K562 (cell line): ENCODE results near the gene TMIGD1. TPM values are rescaled to one million over a fixed set of nuclear protein-coding genes. Genes with fewer than 3 reads are reported as not detected.

Experiments
- ATAC-seq: fragments of 200-7000 bp; cut with Tn5 transposase; 3 replicates; pipeline ENCODE4 v1.9.1; 2020; ENCODE audit warnings: moderate library complexity
- BruUV-seq: library from RNA; stranded (reverse); fragments of 400-500 nt; replicated peaks from 2 replicates; lab custom pipeline; 2021; lab: Mats Ljungman, UMichigan
- CTCF ChIA-PET: fragments of 300-600 bp; formaldehyde crosslinking; extraction: SDS; loops from one replicate; lab custom pipeline; 2021; ENCODE audit warnings: low intra/inter-chr PET ratio; lab: Yijun Ruan, JAX
- POLR2A ChIA-PET: fragments of 300-600, 350-650 bp; sonication (Branson Sonifier 250); formaldehyde crosslinking; extraction: SDS; loops from one replicate; lab custom pipeline; 2021; ENCODE audit warnings: antibody characterized with exemption, inconsistent platforms; lab: Yijun Ruan, JAX
- DNase-seq, 4 experiments: peaks; one replicate each; pipeline versions ENCODE4 v3.0.0 to v3.0.0-alpha.2; 2011 to 2018; ENCODE audit warnings: low spot score in 3 of 4, mixed read lengths in 3 of 4; ENCODE audit errors: extremely low read depth in 1 of 4
- FAIRE-seq: peaks from 2 replicates; lab custom pipeline; 2011; peaks lifted over from hg19 to GRCh38; lab: Jason Lieb, UNC
- H2AFZ ChIP-seq: 2 replicates; pipeline ENCODE4 v1.6.0; 2011; ENCODE audit warnings: low read depth, low read length, control low read depth, inconsistent platforms
- H3K27ac ChIP-seq: fragments of 200-600 bp; 3 replicates; pipeline ENCODE4 v1.8.0; 2011; ENCODE audit warnings: low read depth, mild to moderate bottlenecking, control low read depth, inconsistent platforms, low read length, moderate library complexity, mixed read lengths; ENCODE audit errors: extremely low read depth
- H3K27me3 ChIP-seq, 2 experiments: fragments of 300-600 bp in 1 of 2; 2 replicates in 1 of 2; 3 replicates in 1 of 2; pipeline versions ENCODE4 v1.6.0 to v1.8.0; 2011; ENCODE audit warnings: inconsistent platforms in 2 of 2, low read length in 2 of 2, mild to moderate bottlenecking in 1 of 2, mixed read lengths in 1 of 2, moderate library complexity in 1 of 2; ENCODE audit not compliant: control insufficient read depth in 2 of 2, insufficient read depth in 2 of 2
- H3K36me3 ChIP-seq: fragments of 300-600 bp; 3 replicates; pipeline ENCODE4 v1.8.0; 2011; ENCODE audit warnings: mild to moderate bottlenecking, low read length, inconsistent platforms; ENCODE audit not compliant: control insufficient read depth, insufficient read depth
- H3K4me1 ChIP-seq, 2 experiments: fragments of 200-600 bp in 1 of 2; replicated peaks in 1 of 2; 2 replicates in 1 of 2; 3 replicates in 1 of 2; pipeline versions ENCODE4 v1.5.1 to v1.8.0; 2011; ENCODE audit warnings: inconsistent platforms in 2 of 2, low read length in 2 of 2, mild to moderate bottlenecking in 1 of 2, mixed read lengths in 1 of 2, moderate library complexity in 1 of 2; ENCODE audit not compliant: control insufficient read depth in 2 of 2, insufficient read depth in 2 of 2
- H3K4me2 ChIP-seq: 2 replicates; pipeline ENCODE4 v1.6.1; 2011; ENCODE audit warnings: low read length, control low read depth, inconsistent platforms, mixed read lengths; ENCODE audit not compliant: insufficient read depth
- H3K4me3 ChIP-seq: fragments of 200-600 bp; sonication (generic), shearing (Covaris generic); 2 replicates; pipeline ENCODE4 v1.5.1; 2016; ENCODE audit warnings: control low read depth, inconsistent platforms
- H3K79me2 ChIP-seq: fragments of 200-600 bp; 3 replicates; pipeline ENCODE4 v1.8.0; 2011; ENCODE audit warnings: low read length, inconsistent platforms; ENCODE audit not compliant: control insufficient read depth, insufficient read depth
- H3K9ac ChIP-seq, 2 experiments: 2 replicates each; pipeline versions ENCODE4 v1.6.0 to v1.6.1; 2011; ENCODE audit warnings: low read depth in 2 of 2, low read length in 2 of 2, control low read depth in 1 of 2, inconsistent platforms in 1 of 2, mild to moderate bottlenecking in 1 of 2, mixed read lengths in 1 of 2; ENCODE audit not compliant: insufficient read depth in 1 of 2
- H3K9me1 ChIP-seq: one replicate; pipeline ENCODE4 v1.6.0; 2011; ENCODE audit warnings: inconsistent platforms, mild to moderate bottlenecking, low read length, moderate library complexity; ENCODE audit not compliant: control insufficient read depth, insufficient read depth
- H3K9me3 ChIP-seq: replicated peaks from 2 replicates; pipeline ENCODE4 v1.5.1; 2011; ENCODE audit warnings: low read depth, low read length, inconsistent platforms; ENCODE audit not compliant: control insufficient read depth, insufficient read depth
- H4K20me1 ChIP-seq: replicated peaks from 2 replicates; pipeline ENCODE4 v1.6.1; 2011; ENCODE audit warnings: low read length, inconsistent platforms, mixed read lengths; ENCODE audit not compliant: control insufficient read depth, insufficient read depth
- CHD2 ChIP-seq: IDR thresholded peaks from 2 replicates; pipeline ENCODE4 v1.6.1; 2011; ENCODE audit warnings: low read depth, low read length
- COPS2 ChIP-seq: fragments of 450-650 bp; conservative IDR thresholded peaks from 2 replicates; pipeline ENCODE4 v1.6.1; 2016; ENCODE audit warnings: mild to moderate bottlenecking, moderate library complexity
- EP300 ChIP-seq: IDR thresholded peaks from 2 replicates; pipeline ENCODE4 v1.6.1; 2012; ENCODE audit warnings: low read length, improper control_type of control experiment
- GATA2 ChIP-seq: sonication (generic); formaldehyde crosslinking; IDR thresholded peaks from 2 replicates; pipeline ENCODE4 v1.4.0; 2020; ENCODE audit warnings: mild to moderate bottlenecking, missing genetic modification reagents
- GTF2E2 ChIP-seq: fragments of 200-800 bp; sonication (Bioruptor generic); IDR thresholded peaks from 2 replicates; pipeline ENCODE4 v1.6.1; 2016; ENCODE audit warnings: missing genetic modification characterization, missing compliant biosample characterization
- KHSRP ChIP-seq: fragments of 450-650 bp; IDR thresholded peaks from 2 replicates; pipeline ENCODE4 v1.6.1; 2017
- L3MBTL2 ChIP-seq: fragments of 450-650 bp; IDR thresholded peaks from 2 replicates; pipeline ENCODE4 v1.6.1; 2016; ENCODE audit warnings: mild to moderate bottlenecking, moderate library complexity
- POLR2B ChIP-seq: fragments of 450-650 bp; IDR thresholded peaks from 2 replicates; pipeline ENCODE4 v1.6.1; 2018; ENCODE audit warnings: low read depth; ENCODE audit not compliant: partially characterized antibody
- SREBF1 ChIP-seq: fragments of 150-350 bp; IDR thresholded peaks from 2 replicates; pipeline ENCODE4 v1.6.1; 2014; ENCODE audit warnings: antibody characterized with exemption, low read depth, low read length, borderline replicate concordance
- ZNF644 ChIP-seq: fragments of 200-800 bp; sonication (Bioruptor generic); IDR thresholded peaks from 2 replicates; pipeline ENCODE4 v1.6.1; 2016; ENCODE audit warnings: low read depth, missing genetic modification characterization, missing compliant biosample characterization
- WGBS: fragments of 100-300 bp; shearing (Covaris generic); methylation state at CpG from one replicate; pipeline ENCODE4 v1.1.6; 2016; ENCODE audit warnings: low coverage, mixed read lengths; ENCODE audit not compliant: insufficient coverage; ENCODE audit errors: missing lambda C conversion rate; 5-methylcytosine and 5-hydroxymethylcytosine counted together
- in situ Hi-C: fragments of 300-500 bp; cut with MboI; formaldehyde crosslinking; loops from 4 replicates; pipeline ENCODE4 v1.15.0; 2018; ENCODE audit warnings: inconsistent platforms, mixed read lengths
- intact Hi-C: fragments of 100-400 bp; cut with micrococcal nuclease; formaldehyde crosslinking; loops from 2 replicates; pipeline ENCODE4 v1.14.2; 2022
- polyA plus RNA-seq, 8 experiments: library from polyadenylated mRNA; depleted of rRNA in 4 of 8; stranded (reverse) in 5 of 8; unstranded in 3 of 8; fragments of >200 nt; fragmentation: Nextera tagmentation in 2 of 8; fragmentation: Illumina TruSeq in 1 of 8; extraction: Ambion mirVana in 2 of 8; extraction: Trizol in 1 of 8; gene quantifications; 2 replicates each; pipeline versions ENCODE4 v1.2.1 to v1.2.3, GENCODE V29; 2011 to 2014; ENCODE audit warnings: inconsistent platforms in 1 of 8, missing spikeins in 1 of 8
- total RNA-seq, 7 experiments: library from RNA; depleted of rRNA in 6 of 7; stranded (reverse); fragments of >200 nt in 6 of 7; fragmentation: Illumina TruSeq in 2 of 7; extraction: Trizol in 2 of 7; gene quantifications; 2 replicates each; pipeline versions ENCODE4 v1.2.1 to v1.2.3, GENCODE V29; 2011 to 2021; ENCODE audit warnings: low replicate concordance in 1 of 7
- TF ChIP-seq, protein P1 (sequence below): fragments of 250-450 bp; sonication (Bioruptor Pico); IDR thresholded peaks from 2 replicates; pipeline ENCODE4 v1.8.0; 2022; ENCODE audit warnings: inconsistent platforms, mild to moderate bottlenecking, moderate library complexity, borderline replicate concordance

The TMIGD1 gene
- total and polyA plus RNA-seq, 9 of the 15 experiments (the other 6 are each of a cell fraction or from before 2014, with no cell fraction given): not detected

GRCh38 chr17:30273373-30273772 lies 60.5 kb downstream of the TMIGD1 start:
- Histone ChIP-seq H3K4me2 (no peak overlapping the region), H3K9me3 (no peaks in the 10 kb centered on the region), H4K20me1 (no peaks in the 10 kb centered on the region), H3K4me3 (no peak overlapping the region), H3K9ac (no peak overlapping the region), H3K27me3 (no peaks in the 10 kb centered on the region), H3K4me1 (no peaks in the 10 kb centered on the region), H3K27ac (no peak overlapping the region), H3K79me2 (no peaks in the 10 kb centered on the region), H3K36me3 (peaks cover 84% of the 10 kb centered on the region), H3K9me1 (no peaks in the 10 kb centered on the region), H2AFZ (no peak overlapping the region)
- DNase-seq (no peak), ATAC-seq (no peak), FAIRE-seq (no peak)
- BruUV-seq: no TSS peak
- TF ChIP-seq EP300 (no peak), KHSRP (no peak), CHD2 (no peak), GATA2 (CRISPR knock-in tag) (no peak), COPS2 (no peak), L3MBTL2 (no peak), ZNF644 (tag) (no peak), GTF2E2 (no peak), SREBF1 (no peak), POLR2B (no peak)
- TF ChIP-seq, protein P1, sequence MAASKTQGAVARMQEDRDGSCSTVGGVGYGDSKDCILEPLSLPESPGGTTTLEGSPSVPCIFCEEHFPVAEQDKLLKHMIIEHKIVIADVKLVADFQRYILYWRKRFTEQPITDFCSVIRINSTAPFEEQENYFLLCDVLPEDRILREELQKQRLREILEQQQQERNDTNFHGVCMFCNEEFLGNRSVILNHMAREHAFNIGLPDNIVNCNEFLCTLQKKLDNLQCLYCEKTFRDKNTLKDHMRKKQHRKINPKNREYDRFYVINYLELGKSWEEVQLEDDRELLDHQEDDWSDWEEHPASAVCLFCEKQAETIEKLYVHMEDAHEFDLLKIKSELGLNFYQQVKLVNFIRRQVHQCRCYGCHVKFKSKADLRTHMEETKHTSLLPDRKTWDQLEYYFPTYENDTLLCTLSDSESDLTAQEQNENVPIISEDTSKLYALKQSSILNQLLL: no peak
- intact Hi-C loops (loop anchor here (10.0 kb wide), 1 partner anchor 61 kb away; the partner anchor contains the start of gene TMIGD1), in situ Hi-C loops (loop anchor here (10.0 kb wide), 1 partner anchor 159 kb away; the partner anchor contains the start of gene NSRP1)
- ChIA-PET CTCF (no interaction called here), POLR2A (interaction anchor here (0.8 kb wide), 1 partner anchor 16 kb away, joined by 3 read pairs; no protein-coding TSS in a partner anchor)
- 84% methylated on average over 6 of the region's 6 CpGs for WGBS
